ENCODE results near the gene CD2BP2. TPM values are rescaled to one million over a fixed set of nuclear protein-coding genes. Genes with fewer than 3 reads are reported as not detected.

The CD2BP2 gene
- total and polyA plus RNA-seq, 2 of the 8 experiments (the other 6 are each of a cell fraction or from before 2014, with no cell fraction given): 22.4 to 55.3 TPM

DNA sequence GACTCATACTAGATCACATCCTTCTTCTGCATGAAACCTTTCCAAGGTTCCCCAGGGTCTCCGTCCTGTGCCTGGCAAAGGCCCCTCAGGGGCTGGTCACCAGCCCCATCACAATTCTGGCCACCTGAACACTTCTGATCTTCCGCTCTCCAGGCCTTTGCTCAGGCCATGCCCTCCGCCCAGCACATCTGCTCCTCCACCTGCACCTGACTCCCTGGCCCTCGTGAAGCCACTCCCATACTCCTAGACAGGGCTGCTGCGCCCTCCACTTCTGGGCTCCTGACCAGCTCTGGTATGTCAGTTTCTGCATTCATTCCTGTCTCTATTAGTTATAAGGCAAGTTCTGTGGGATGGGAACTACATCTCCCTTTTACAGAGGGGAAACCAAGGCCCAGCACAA lies 17.6 kb upstream of the CD2BP2 start:
- 84% methylated on average over 5 of the region's 5 CpGs; no CpG with 5 or more reads in 1 of the 2 experiments for WGBS, 2 experiments (ENCODE audit: extremely low coverage in 1 of 2, insufficient coverage in 1 of 2, insufficient read length in 1 of 2, insufficient replicate concordance in 2 of 2, low coverage in 1 of 2, low lambda C conversion rate in 2 of 2, missing lambda C conversion rate in 1 of 2)
- H2AFZ ChIP-seq (ENCODE audit: low read length): no peak overlapping the region
- H3K4ac ChIP-seq (replicated peaks; ENCODE audit: insufficient read length, low read depth, low read length): no peak overlapping the region
- H4K8ac ChIP-seq (ENCODE audit: extremely low read depth, insufficient read depth, low read length): peak overlapping the region; percentile 79; the same call in 1 of the 2 replicates
- H4K20me1 ChIP-seq (replicated peaks in 1 of 2; ENCODE audit: control insufficient read depth in 1 of 2, insufficient read depth in 2 of 2, low read length in 2 of 2): peaks cover 0 to 11% of the 10 kb centered on the region in 2 experiments
- no peak overlapping the region for H2BK5ac ChIP-seq (ENCODE audit: low read depth, low read length)
- FAIRE-seq (no peak), DNase-seq (ENCODE audit: low read depth in 1 of 2, low spot score in 2 of 2) (no peak)
- POLR2A ChIA-PET (ENCODE audit: partially characterized antibody): interaction anchor here (6.9 kb wide), 1 partner anchor 15 kb away, joined by 79 read pairs; the partner anchor contains the start of gene CD2BP2
- no peak overlapping the region for H3K27ac ChIP-seq (ENCODE audit: low read depth, low read length)
- H2AK5ac ChIP-seq (ENCODE audit: low read depth, low read length): no peak overlapping the region
- H3K23ac ChIP-seq (ENCODE audit: insufficient read length): no peak overlapping the region
- peaks cover 0 to 16% of the 10 kb centered on the region in 2 experiments; a peak in 1 of 4 replicates for H3K79me2 ChIP-seq (ENCODE audit: control insufficient read depth in 1 of 2, insufficient read depth in 2 of 2, low read length in 2 of 2)
- no peak overlapping the region for H3K4me3 ChIP-seq (ENCODE audit: extremely low read depth in 1 of 4, insufficient read depth in 2 of 4, low read depth in 3 of 4, low read length in 4 of 4)
- H3K4me1 ChIP-seq (replicated peaks in 1 of 4; ENCODE audit: control insufficient read depth in 3 of 4, insufficient read depth in 4 of 4, low read length in 3 of 4): peaks cover 0 to 20% (median 17%) of the 10 kb centered on the region in 4 experiments; a peak in 6 of 7 replicates
- H3K27me3 ChIP-seq (replicated peaks in 1 of 4; ENCODE audit: control insufficient read depth in 3 of 4, extremely low read depth in 1 of 4, insufficient read depth in 3 of 4, low read length in 3 of 4): no peaks in the 10 kb centered on the region
- H4K5ac ChIP-seq (ENCODE audit: insufficient read length, low read depth, low read length): no peak overlapping the region
- H3K23me2 ChIP-seq (ENCODE audit: low read depth, low read length): peaks cover 13% of the 10 kb centered on the region
- H2BK15ac ChIP-seq (ENCODE audit: low read length): 0 out of 2 replicates have a peak overlapping the region, but pooled peaks have one; percentile 61
- H4K91ac ChIP-seq (replicated peaks; ENCODE audit: insufficient read length, low read length): no peak overlapping the region
- no peak overlapping the region for H2BK20ac ChIP-seq (ENCODE audit: low read length)
- no peak overlapping the region for H3K18ac ChIP-seq (ENCODE audit: extremely low read depth, low read length)
- no peaks in the 10 kb centered on the region for H3K9me3 ChIP-seq (ENCODE audit: insufficient read depth in 2 of 2, low read depth in 1 of 2, low read length in 1 of 2)
- H3K9ac ChIP-seq (replicated peaks in 1 of 4; ENCODE audit: extremely low read depth in 1 of 4, low read depth in 3 of 4, low read length in 3 of 4): no peak overlapping the region; a peak in 2 of 7 replicates
- CTCF ChIA-PET (ENCODE audit: partially characterized antibody): interaction anchor here (0.7 to 2.3 kb wide), 4 partner anchors 18 to 37 kb away, joined by 3 to 12 read pairs (median 6); partner anchors contain the start of genes CD2BP2 and ZNF48
- no peak overlapping the region for H2BK12ac ChIP-seq (ENCODE audit: low read depth, low read length)
- H3K56ac ChIP-seq (replicated peaks; ENCODE audit: insufficient read length, low read depth, low read length): no peak overlapping the region
- H3K14ac ChIP-seq (ENCODE audit: insufficient read length): no peak overlapping the region
- no peak overlapping the region for H2BK120ac ChIP-seq (replicated peaks; ENCODE audit: low read depth, low read length)
- H3K79me1 ChIP-seq (ENCODE audit: low read depth, low read length): peaks cover 8% of the 10 kb centered on the region
- H3K36me3 ChIP-seq (ENCODE audit: control insufficient read depth in 2 of 4, insufficient read depth in 4 of 4, low read length in 3 of 4): no peaks in the 10 kb centered on the region
- no peak overlapping the region for H3K4me2 ChIP-seq (ENCODE audit: insufficient read depth in 1 of 2, low read depth in 2 of 2, low read length in 2 of 2)
- TF ChIP-seq SAP30 (IDR thresholded peaks at IDR 0.05; ENCODE audit: insufficient read depth, insufficient replicate concordance, low read length) (no peak), CREB1 (IDR thresholded peaks at IDR 0.05) (no peak), ATF2 (IDR thresholded peaks at IDR 0.05; ENCODE audit: low read length) (no peak), JUN (IDR thresholded peaks at IDR 0.05; ENCODE audit: low read depth, low read length) (no peak), CBX8 (IDR thresholded peaks at IDR 0.05; ENCODE audit: borderline replicate concordance, low read depth, low read length) (no peak), KDM1A (IDR thresholded peaks at IDR 0.05; ENCODE audit: borderline replicate concordance, low read length) (no peak), CTBP2 (IDR thresholded peaks at IDR 0.05; ENCODE audit: borderline replicate concordance, insufficient read depth, insufficient read length, low read length) (no peak), BRCA1 (IDR thresholded peaks at IDR 0.05; ENCODE audit: low read depth, low read length) (no peak), SP2 (IDR thresholded peaks at IDR 0.05; ENCODE audit: low read length) (no peak)

Measured in H1 (cell line).